SK-N-SH treated with all-trans-retinoic acid at 6 μM for 48 hours (cell line): Measurements from ENCODE around the gene TANC1.

Experiments used
- BACH2 ChIP-seq: fragments of 250-450 bp; sonication (Bioruptor Pico); IDR thresholded peaks from 2 replicates; pipeline ENCODE4 v1.9.0; 2021; ENCODE audit warnings: mild to moderate bottlenecking, borderline replicate concordance
- CREB5 ChIP-seq: fragments of 250-450 bp; sonication (Bioruptor Pico); IDR thresholded peaks from 2 replicates; pipeline ENCODE4 v1.5.1; 2020; ENCODE audit warnings: low read depth, mild to moderate bottlenecking, moderate library complexity
- TSHZ2 ChIP-seq: fragments of 250-450 bp; sonication (Bioruptor Pico); IDR thresholded peaks from 2 replicates; pipeline ENCODE4 v1.5.0; 2020; ENCODE audit warnings: mild to moderate bottlenecking, moderate library complexity
- TF ChIP-seq, protein P1 (sequence below): fragments of 250-450 bp; sonication (Bioruptor Pico); IDR thresholded peaks from 2 replicates; pipeline ENCODE4 v1.8.0; 2020; ENCODE audit warnings: mild to moderate bottlenecking, moderate library complexity, borderline replicate concordance

DNA sequence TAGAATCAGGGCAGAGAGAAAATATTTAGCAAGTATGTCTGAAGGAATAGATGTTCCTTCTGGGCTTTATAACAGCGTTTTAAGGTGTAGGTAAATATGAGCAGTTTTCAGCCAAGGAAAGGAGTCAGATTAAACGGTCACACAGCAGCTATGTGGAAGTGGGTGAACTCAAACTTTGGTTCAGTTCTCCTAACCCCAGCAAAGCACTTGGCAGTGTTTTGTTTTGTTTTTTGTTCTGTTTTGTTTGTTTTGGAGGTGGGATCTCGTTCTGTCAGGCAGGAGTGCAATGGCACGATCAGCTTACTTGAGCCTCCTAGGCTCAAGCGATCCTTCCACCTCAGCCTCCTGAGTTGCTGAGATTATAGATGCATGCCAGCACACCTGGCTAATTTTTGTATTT is 24.6 kb downstream of the TANC1 start:
- TF ChIP-seq BACH2 (CRISPR knock-in tag) (no peak), CREB5 (CRISPR knock-in tag) (no peak), TSHZ2 (CRISPR knock-in tag) (no peak)
- TF ChIP-seq, protein P1, sequence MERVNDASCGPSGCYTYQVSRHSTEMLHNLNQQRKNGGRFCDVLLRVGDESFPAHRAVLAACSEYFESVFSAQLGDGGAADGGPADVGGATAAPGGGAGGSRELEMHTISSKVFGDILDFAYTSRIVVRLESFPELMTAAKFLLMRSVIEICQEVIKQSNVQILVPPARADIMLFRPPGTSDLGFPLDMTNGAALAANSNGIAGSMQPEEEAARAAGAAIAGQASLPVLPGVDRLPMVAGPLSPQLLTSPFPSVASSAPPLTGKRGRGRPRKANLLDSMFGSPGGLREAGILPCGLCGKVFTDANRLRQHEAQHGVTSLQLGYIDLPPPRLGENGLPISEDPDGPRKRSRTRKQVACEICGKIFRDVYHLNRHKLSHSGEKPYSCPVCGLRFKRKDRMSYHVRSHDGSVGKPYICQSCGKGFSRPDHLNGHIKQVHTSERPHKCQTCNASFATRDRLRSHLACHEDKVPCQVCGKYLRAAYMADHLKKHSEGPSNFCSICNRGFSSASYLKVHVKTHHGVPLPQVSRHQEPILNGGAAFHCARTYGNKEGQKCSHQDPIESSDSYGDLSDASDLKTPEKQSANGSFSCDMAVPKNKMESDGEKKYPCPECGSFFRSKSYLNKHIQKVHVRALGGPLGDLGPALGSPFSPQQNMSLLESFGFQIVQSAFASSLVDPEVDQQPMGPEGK = no peak
